Measurements from ENCODE around the gene GNL3.

- TF ChIP-seq, protein P1, sequence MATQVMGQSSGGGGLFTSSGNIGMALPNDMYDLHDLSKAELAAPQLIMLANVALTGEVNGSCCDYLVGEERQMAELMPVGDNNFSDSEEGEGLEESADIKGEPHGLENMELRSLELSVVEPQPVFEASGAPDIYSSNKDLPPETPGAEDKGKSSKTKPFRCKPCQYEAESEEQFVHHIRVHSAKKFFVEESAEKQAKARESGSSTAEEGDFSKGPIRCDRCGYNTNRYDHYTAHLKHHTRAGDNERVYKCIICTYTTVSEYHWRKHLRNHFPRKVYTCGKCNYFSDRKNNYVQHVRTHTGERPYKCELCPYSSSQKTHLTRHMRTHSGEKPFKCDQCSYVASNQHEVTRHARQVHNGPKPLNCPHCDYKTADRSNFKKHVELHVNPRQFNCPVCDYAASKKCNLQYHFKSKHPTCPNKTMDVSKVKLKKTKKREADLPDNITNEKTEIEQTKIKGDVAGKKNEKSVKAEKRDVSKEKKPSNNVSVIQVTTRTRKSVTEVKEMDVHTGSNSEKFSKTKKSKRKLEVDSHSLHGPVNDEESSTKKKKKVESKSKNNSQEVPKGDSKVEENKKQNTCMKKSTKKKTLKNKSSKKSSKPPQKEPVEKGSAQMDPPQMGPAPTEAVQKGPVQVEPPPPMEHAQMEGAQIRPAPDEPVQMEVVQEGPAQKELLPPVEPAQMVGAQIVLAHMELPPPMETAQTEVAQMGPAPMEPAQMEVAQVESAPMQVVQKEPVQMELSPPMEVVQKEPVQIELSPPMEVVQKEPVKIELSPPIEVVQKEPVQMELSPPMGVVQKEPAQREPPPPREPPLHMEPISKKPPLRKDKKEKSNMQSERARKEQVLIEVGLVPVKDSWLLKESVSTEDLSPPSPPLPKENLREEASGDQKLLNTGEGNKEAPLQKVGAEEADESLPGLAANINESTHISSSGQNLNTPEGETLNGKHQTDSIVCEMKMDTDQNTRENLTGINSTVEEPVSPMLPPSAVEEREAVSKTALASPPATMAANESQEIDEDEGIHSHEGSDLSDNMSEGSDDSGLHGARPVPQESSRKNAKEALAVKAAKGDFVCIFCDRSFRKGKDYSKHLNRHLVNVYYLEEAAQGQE (IDR thresholded peaks at IDR 0.05; ENCODE audit: insufficient read depth in 1 of 2, low read depth in 2 of 2, low read length in 2 of 2), result no peak
- TF ChIP-seq POLR2AphosphoS5 (IDR thresholded peaks at IDR 0.05; ENCODE audit: low read depth, low read length) (no peak), SIN3A (IDR thresholded peaks at IDR 0.05; ENCODE audit: borderline replicate concordance, insufficient read depth, low read length) (no peak), TAF1 (IDR thresholded peaks at IDR 0.05; ENCODE audit: borderline replicate concordance, insufficient read depth, low read length) (no peak), FOXP2 (optimal IDR thresholded peaks at IDR 0.05; ENCODE audit: borderline replicate concordance, extremely low read depth, extremely low read length, insufficient read depth) (no peak)
Measured at GRCh38 chr3:52724511-52724910, 38.7 kb downstream of the GNL3 start.

All from PFSK-1 (cell line).